HG02885 (cell line): ENCODE results near the gene EPHB6.

ENCODE experiments used
- ATAC-seq: cut with Tn5 transposase; IDR thresholded peaks from one replicate; pipeline ENCODE4 v1.9.1; 2021; ENCODE audit warnings: mild to moderate bottlenecking; ENCODE audit not compliant: unreplicated experiment, poor library complexity

Gene EPHB6, protein sequence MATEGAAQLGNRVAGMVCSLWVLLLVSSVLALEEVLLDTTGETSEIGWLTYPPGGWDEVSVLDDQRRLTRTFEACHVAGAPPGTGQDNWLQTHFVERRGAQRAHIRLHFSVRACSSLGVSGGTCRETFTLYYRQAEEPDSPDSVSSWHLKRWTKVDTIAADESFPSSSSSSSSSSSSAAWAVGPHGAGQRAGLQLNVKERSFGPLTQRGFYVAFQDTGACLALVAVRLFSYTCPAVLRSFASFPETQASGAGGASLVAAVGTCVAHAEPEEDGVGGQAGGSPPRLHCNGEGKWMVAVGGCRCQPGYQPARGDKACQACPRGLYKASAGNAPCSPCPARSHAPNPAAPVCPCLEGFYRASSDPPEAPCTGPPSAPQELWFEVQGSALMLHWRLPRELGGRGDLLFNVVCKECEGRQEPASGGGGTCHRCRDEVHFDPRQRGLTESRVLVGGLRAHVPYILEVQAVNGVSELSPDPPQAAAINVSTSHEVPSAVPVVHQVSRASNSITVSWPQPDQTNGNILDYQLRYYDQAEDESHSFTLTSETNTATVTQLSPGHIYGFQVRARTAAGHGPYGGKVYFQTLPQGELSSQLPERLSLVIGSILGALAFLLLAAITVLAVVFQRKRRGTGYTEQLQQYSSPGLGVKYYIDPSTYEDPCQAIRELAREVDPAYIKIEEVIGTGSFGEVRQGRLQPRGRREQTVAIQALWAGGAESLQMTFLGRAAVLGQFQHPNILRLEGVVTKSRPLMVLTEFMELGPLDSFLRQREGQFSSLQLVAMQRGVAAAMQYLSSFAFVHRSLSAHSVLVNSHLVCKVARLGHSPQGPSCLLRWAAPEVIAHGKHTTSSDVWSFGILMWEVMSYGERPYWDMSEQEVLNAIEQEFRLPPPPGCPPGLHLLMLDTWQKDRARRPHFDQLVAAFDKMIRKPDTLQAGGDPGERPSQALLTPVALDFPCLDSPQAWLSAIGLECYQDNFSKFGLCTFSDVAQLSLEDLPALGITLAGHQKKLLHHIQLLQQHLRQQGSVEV

GRCh38 chr7:142854372-142855113 is at the start of gene EPHB6:
TSS of gene EPHB6 (plus strand) at chr7:142855076. CDS start at chr7:142863228, 8,152 bp downstream.
- peak; percentile 71 for ATAC-seq

DNA sequence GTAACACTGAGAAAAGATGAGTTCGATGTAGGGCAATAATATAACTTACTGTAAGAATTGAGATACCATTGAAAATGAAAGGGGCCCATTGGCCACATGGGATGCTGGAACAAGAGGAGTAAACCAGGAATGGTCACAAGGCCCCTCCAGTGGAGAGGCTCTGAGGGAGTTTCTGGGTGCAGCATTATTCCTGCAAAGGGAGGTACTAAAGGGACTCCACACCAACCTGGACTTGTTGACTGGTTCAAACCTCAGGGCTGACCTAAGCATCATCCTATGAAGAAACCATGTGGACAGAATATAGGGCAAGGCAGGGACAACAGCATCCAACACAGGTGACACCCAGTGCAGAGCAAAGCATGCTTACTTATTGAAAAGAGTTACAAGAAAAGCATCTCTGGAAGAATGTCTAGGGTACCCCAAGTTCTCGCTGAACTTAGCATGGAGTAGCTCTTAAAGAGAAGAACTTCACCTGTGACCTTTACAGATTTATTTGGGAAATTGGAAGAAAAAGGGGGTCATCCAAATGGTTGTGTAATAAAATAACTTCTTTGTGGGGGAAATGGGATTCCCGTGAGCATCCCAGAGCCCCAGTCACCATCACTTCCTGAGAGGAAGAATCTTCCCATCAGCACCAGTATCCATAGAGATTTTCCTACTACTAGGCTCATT is 49.4 kb upstream of the EPHB6 start:
- no peak for ATAC-seq

GRCh38 chr7:142806022-142806356 is 48.9 kb upstream of the EPHB6 start:
- no peak for ATAC-seq

DNA sequence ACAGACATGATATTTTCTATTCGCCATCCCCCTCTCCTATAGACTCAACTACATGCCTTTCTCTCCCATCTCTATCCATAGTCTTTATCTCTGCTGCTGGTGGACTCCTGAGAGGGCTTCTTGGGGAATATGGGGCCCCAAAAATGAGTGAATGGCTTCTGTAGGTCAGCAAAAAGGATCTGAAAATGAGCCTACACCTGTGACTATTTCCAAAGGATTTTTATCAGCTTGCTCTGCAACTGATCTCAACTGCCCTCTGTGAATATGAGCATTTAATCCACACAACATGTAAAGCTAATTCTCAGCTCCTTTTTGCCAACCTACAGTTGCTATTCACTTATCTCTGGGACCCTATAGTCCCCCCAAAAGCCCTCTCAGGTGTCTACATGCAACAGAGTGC is 47.9 kb upstream of the EPHB6 start:
- no peak for ATAC-seq

DNA sequence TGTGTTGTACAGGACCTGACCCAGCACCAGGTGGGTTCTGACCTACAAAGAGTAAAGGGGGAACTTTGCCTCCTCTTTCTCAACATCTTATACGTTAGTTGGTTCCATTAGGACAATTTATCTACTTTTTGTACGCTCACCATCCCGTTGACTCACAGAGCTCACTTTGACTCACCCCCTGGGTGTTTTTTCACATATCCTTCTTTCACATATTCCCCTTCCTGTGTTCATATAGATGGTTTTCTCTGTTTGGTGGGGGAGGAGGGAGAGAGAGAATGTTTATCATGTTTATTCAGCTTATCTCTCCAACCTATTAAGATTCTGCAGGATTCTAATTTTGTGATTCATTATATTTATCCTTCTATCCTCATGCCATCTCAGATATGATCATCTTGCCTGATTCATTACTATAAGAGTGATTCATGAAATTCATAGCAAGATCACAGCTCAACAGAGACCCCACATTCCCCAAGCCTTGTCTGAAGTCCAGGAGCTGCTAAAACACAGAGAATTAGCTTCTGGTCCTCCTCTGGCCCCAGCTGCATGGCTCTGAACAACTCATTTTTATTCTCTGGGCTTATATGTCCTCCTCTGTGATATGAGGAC is 46.9 kb upstream of the EPHB6 start:
- no peak for ATAC-seq

DNA sequence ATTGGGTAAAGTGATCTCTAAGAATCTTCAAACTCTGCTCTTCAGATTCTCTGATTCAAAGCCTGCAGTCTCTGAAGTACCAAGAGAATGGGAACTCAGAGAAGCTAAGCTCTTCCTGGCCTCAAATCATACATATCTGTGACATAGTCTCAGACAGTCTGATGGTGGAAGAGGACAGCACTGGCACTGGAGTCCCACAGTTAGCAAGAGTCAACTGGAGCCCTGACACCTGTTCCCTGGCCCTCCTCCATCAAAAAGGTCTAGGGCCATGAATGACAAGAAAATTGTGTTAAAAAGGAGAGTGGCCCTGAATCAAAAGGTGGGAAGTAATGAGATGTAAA is 46.4 kb upstream of the EPHB6 start:
- ATAC-seq, result peak; percentile 28

DNA sequence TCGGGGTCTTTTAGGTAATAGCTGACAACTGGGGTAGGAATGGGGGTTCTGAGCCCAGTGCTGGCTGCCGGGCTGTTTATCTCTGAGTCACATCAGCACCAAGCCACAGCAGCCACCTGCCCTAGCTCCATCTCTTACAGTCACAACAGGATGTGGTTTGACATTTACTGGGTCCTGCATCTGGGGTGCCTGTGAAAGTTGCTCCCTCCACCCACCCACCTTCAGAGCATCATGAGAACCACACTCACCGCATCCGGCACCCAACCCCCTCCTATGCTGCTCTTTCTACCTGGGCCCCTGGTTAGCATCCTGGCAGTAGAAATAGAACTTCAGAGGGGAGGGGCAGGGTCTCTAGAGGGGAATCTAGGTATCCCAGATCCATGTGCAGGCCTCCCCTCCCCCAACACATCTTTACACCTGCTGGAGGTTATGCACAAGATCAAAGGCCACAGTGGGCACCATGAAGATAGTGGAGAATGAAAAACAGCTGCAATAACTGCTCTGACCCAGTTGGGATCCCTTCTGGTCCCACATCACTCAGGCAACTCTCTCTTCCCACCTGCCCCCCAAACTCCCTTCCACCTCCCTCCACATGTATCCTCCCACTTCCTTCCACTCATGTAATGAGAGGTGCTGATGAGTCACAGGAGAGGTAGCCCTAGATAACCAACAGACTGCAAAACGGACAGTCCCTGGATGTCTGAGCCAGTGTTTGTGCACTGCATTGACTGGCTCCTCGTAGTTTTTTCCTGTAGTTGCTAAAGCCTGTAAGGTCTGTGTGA is 45.9 kb upstream of the EPHB6 start:
- peak; percentile 87 for ATAC-seq

DNA sequence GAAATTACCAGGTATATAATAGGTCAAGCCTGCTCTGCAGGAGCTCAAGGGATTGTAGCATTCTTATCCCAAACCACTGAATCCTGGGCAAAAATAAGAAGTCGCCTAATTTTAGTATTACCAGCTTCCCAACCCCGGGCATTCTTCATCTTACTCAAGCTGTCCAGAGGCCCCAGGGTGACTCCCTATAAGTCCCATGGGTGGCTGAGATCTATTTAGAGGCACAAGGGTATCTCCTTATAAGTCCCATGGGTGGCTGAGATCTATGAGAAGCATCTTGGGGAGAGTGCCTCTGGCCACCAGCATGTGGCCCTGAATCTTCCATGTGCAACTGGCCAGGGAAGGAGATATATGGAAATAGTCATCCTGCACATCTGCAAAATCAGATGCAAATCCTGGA is 45.2 kb upstream of the EPHB6 start:
- ATAC-seq, result no peak

GRCh38 chr7:142811154-142811737 is 43.6 kb upstream of the EPHB6 start:
- ATAC-seq, result no peak

- ATAC-seq, result no peak
Measured at GRCh38 chr7:142812437-142813215, 42.2 kb upstream of the EPHB6 start.

- no peak for ATAC-seq
Measured at GRCh38 chr7:142813226-142813625, 41.6 kb upstream of the EPHB6 start.

DNA sequence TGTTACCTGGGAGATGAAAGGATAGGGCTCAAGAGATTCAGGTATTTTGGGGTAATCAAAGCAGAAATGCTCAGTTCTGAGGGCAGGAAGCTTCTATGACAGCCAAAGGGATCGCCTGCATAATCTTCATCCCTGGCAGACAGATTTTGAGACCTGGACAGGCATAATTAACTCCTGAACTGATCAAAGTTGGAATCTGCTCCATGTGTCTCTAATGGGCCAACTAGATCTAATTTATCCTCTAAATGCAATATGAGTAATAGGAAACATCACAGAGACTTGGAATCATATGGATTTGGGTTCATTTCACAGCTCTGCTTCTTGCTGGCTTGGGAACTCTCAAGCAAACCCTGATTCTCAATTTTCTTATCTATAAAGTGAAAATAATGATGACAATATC is 41.2 kb upstream of the EPHB6 start:
- ATAC-seq, result no peak

- no peak for ATAC-seq
Measured at GRCh38 chr7:142814451-142814850, 40.4 kb upstream of the EPHB6 start.

GRCh38 chr7:142815134-142815533 is 39.7 kb upstream of the EPHB6 start:
- no peak for ATAC-seq

DNA sequence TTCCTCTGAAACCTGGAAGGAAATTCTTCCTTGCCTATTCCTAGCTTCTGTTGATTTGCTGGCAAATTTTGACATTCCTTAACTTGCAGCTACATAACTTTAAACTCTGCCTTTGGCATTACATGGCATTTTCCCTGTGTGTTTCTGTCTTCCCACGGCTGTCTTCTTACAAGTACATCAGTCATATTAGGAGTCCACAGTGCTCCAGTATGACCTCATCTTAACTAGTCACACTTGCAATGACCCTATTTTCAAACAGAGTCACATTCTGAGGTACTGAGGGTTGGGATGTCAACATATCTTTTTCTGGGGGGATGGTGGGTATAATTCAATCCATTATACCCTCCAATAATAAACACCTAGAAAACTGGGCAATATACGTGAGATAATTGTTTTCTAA is 37.4 kb upstream of the EPHB6 start:
- no peak for ATAC-seq

- ATAC-seq, result no peak
Measured at GRCh38 chr7:142819530-142819929, 35.3 kb upstream of the EPHB6 start.

GRCh38 chr7:142822714-142823113 is 32.2 kb upstream of the EPHB6 start:
- no peak for ATAC-seq

GRCh38 chr7:142827951-142828500 is 26.9 kb upstream of the EPHB6 start:
- no peak for ATAC-seq
